IMR-90 (cell line): Measurements from ENCODE around the gene SAMSN1. TPM values are rescaled to one million over a fixed set of nuclear protein-coding genes. Genes with fewer than 3 reads are reported as not detected.

Experiments used
- ATAC-seq: fragments of 200-7000 bp; cut with Tn5 transposase; 2 replicates; pipeline ENCODE4 v1.9.1; 2020; ENCODE audit warnings: low read depth, mild to moderate bottlenecking, moderate library complexity
- BruUV-seq: library from RNA; stranded (reverse); fragments of 400-500 nt; replicated peaks from 2 replicates; lab custom pipeline; 2021; lab: Mats Ljungman, UMichigan
- CTCF ChIA-PET: fragments of 300-600 bp; formaldehyde crosslinking; extraction: SDS; loops from one replicate; lab custom pipeline; 2021; ENCODE audit warnings: antibody characterized with exemption; lab: Yijun Ruan, JAX
- POLR2A ChIA-PET: fragments of 300-600 bp; sonication (Branson Sonifier 250); formaldehyde crosslinking; loops from one replicate; lab custom pipeline; 2022; ENCODE audit warnings: antibody characterized with exemption; ENCODE audit not compliant: unreplicated experiment; lab: Charles Lee
- DNase-seq: peaks from one replicate; pipeline ENCODE4 v3.0.0; 2013
- H2AFZ ChIP-seq: replicated peaks from 2 replicates; pipeline ENCODE3; 2013; ENCODE audit warnings: low read length, mild to moderate bottlenecking; ENCODE audit not compliant: poor library complexity
- H2AK5ac ChIP-seq: 2 replicates; pipeline ENCODE4 v1.6.1; 2013; ENCODE audit warnings: low read depth, low read length, inconsistent platforms
- H2AK9ac ChIP-seq: replicated peaks from 2 replicates; pipeline ENCODE3; 2013; ENCODE audit warnings: mild to moderate bottlenecking, low read depth, low read length, moderate library complexity; ENCODE audit not compliant: poor library complexity
- H2BK120ac ChIP-seq: 2 replicates; pipeline ENCODE4 v1.6.1; 2013; ENCODE audit warnings: low read depth, low read length, inconsistent platforms
- H2BK15ac ChIP-seq: 3 replicates; pipeline ENCODE4 v1.6.1; 2013; ENCODE audit warnings: low read depth, low read length, inconsistent platforms
- H2BK20ac ChIP-seq: 2 replicates; pipeline ENCODE4 v1.6.1; 2013; ENCODE audit warnings: low read depth, mild to moderate bottlenecking, inconsistent platforms, low read length, moderate library complexity
- H2BK5ac ChIP-seq: 2 replicates; pipeline ENCODE4 v1.6.1; 2013; ENCODE audit warnings: mild to moderate bottlenecking, low read depth, low read length, inconsistent platforms; ENCODE audit not compliant: poor library complexity, severe bottlenecking
- H3K14ac ChIP-seq: replicated peaks from 2 replicates; pipeline ENCODE4 v1.6.1; 2013; ENCODE audit warnings: low read depth, low read length, inconsistent platforms
- H3K18ac ChIP-seq: 2 replicates; pipeline ENCODE4 v1.6.1; 2013; ENCODE audit warnings: low read depth, low read length, control low read depth
- H3K23ac ChIP-seq: 2 replicates; pipeline ENCODE4 v1.6.1; 2013; ENCODE audit warnings: low read depth, low read length, inconsistent platforms
- H3K27ac ChIP-seq: 2 replicates; pipeline ENCODE4 v1.5.1; 2013; ENCODE audit warnings: mild to moderate bottlenecking, control low read depth, low read length; ENCODE audit not compliant: insufficient read depth
- H3K27me3 ChIP-seq: 2 replicates; pipeline ENCODE4 v1.6.1; 2013; ENCODE audit warnings: low read length; ENCODE audit not compliant: control insufficient read depth, insufficient read depth
- H3K36me3 ChIP-seq: 2 replicates; pipeline ENCODE4 v1.6.1; 2013; ENCODE audit warnings: low read length, mixed read lengths; ENCODE audit not compliant: control insufficient read depth, insufficient read depth
- H3K4ac ChIP-seq: 2 replicates; pipeline ENCODE4 v1.6.1; 2013; ENCODE audit warnings: low read depth, low read length, inconsistent platforms
- H3K4me1 ChIP-seq: 2 replicates; pipeline ENCODE4 v1.6.1; 2013; ENCODE audit warnings: low read length, mixed read lengths; ENCODE audit not compliant: control insufficient read depth, insufficient read depth
- H3K4me2 ChIP-seq: 2 replicates; pipeline ENCODE4 v1.6.1; 2013; ENCODE audit warnings: low read depth, mild to moderate bottlenecking, control low read depth, low read length, moderate library complexity
- H3K4me3 ChIP-seq: 2 replicates; pipeline ENCODE4 v1.5.1; 2013; ENCODE audit warnings: low read depth, mild to moderate bottlenecking, control low read depth, low read length, moderate library complexity; ENCODE audit not compliant: insufficient read depth
- H3K56ac ChIP-seq: 2 replicates; pipeline ENCODE4 v1.6.1; 2013; ENCODE audit warnings: low read length, inconsistent platforms; ENCODE audit not compliant: insufficient read depth; ENCODE audit errors: extremely low read depth
- H3K79me1 ChIP-seq, 2 experiments: 2 replicates each; pipeline ENCODE4 v1.6.1; 2013; ENCODE audit warnings: low read length in 2 of 2, inconsistent platforms in 1 of 2, low read depth in 1 of 2
- H3K9ac ChIP-seq: 2 replicates; pipeline ENCODE4 v1.6.1; 2013; ENCODE audit warnings: low read depth, low read length, control low read depth
- H3K9me1 ChIP-seq: 2 replicates; pipeline ENCODE4 v1.6.1; 2013; ENCODE audit warnings: low read length, inconsistent platforms; ENCODE audit not compliant: insufficient read depth
- H3K9me3 ChIP-seq: 2 replicates; pipeline ENCODE4 v1.6.1; 2013; ENCODE audit warnings: low read length; ENCODE audit not compliant: control insufficient read depth, insufficient read depth
- H4K20me1 ChIP-seq: 2 replicates; pipeline ENCODE4 v1.6.1; 2013; ENCODE audit warnings: low read length, inconsistent platforms; ENCODE audit not compliant: insufficient read depth
- H4K5ac ChIP-seq: 2 replicates; pipeline ENCODE4 v1.6.1; 2013; ENCODE audit warnings: mild to moderate bottlenecking, low read depth, low read length, control low read depth
- H4K8ac ChIP-seq, 2 experiments: 2 replicates each; pipeline ENCODE4 v1.6.1; 2013; ENCODE audit warnings: low read depth in 2 of 2, low read length in 2 of 2, control low read depth in 1 of 2, inconsistent platforms in 1 of 2
- H4K91ac ChIP-seq: 2 replicates; pipeline ENCODE4 v1.6.1; 2013; ENCODE audit warnings: low read depth, low read length, inconsistent platforms; ENCODE audit not compliant: insufficient read depth
- FOS ChIP-seq: fragments of 150-350 bp; IDR thresholded peaks from 2 replicates; pipeline ENCODE4 v1.6.1; 2016; ENCODE audit warnings: low read depth, low read length
- MAFK ChIP-seq: IDR thresholded peaks from 2 replicates; pipeline ENCODE4 v1.6.1; 2012; ENCODE audit warnings: low read depth, low read length, improper control_type of control experiment
- MAZ ChIP-seq: IDR thresholded peaks from 2 replicates; pipeline ENCODE4 v1.6.1; 2012; ENCODE audit warnings: low read depth, mild to moderate bottlenecking, low read length, improper control_type of control experiment, moderate library complexity, borderline replicate concordance
- POLR2A ChIP-seq: IDR thresholded peaks from 2 replicates; pipeline ENCODE4 v1.6.1; 2012; ENCODE audit warnings: mild to moderate bottlenecking, low read depth, low read length
- RCOR1 ChIP-seq: IDR thresholded peaks from 2 replicates; pipeline ENCODE4 v1.6.1; 2012; ENCODE audit warnings: mild to moderate bottlenecking, low read length, improper control_type of control experiment; ENCODE audit not compliant: insufficient replicate concordance
- RFX5 ChIP-seq: IDR thresholded peaks from 2 replicates; pipeline ENCODE4 v1.8.0; 2012; ENCODE audit warnings: low read depth, mild to moderate bottlenecking, low read length, moderate library complexity
- SMC3 ChIP-seq: fragments of 150-350 bp; IDR thresholded peaks from 2 replicates; pipeline ENCODE4 v1.6.1; 2016; ENCODE audit warnings: low read depth, mild to moderate bottlenecking, antibody characterized with exemption, low read length, moderate library complexity
- WGBS, 2 experiments: methylation state at CpG; one replicate each; pipeline versions ENCODE4 v1.1.5 to v1.1.7; 2013; ENCODE audit warnings: missing lambda C conversion rate in 2 of 2; ENCODE audit not compliant: insufficient read length in 1 of 2; ENCODE audit errors: extremely low coverage in 2 of 2; 5-methylcytosine and 5-hydroxymethylcytosine counted together
- dilution Hi-C: fragments of 300-500 bp; cut with HindIII; formaldehyde crosslinking; loops from one replicate; pipeline ENCODE4 v1.14.3; 2018; ENCODE audit warnings: low sequenced_read_pairs; ENCODE audit not compliant: unreplicated experiment
- in situ Hi-C: fragments of 300-500 bp; cut with MboI; formaldehyde crosslinking; loops from 3 replicates; pipeline ENCODE4 v1.14.3; 2019; ENCODE audit warnings: low sequenced_read_pairs, inconsistent platforms, mixed read lengths
- intact Hi-C: fragments of 100-400 bp; cut with micrococcal nuclease; formaldehyde crosslinking; loops from 2 replicates; pipeline ENCODE4 v1.10.0; 2022
- polyA plus RNA-seq, 3 experiments: library from polyadenylated mRNA; depleted of rRNA; stranded (reverse); fragments of >200 nt; gene quantifications; 2 replicates each; pipeline ENCODE4 v1.2.3, GENCODE V29; 2012; ENCODE audit warnings: low replicate concordance in 1 of 3
- total RNA-seq: library from RNA; depleted of rRNA; stranded (reverse); fragments of >200 nt; gene quantifications from 2 replicates; pipeline ENCODE4 v1.2.3, GENCODE V29; 2012
- TF ChIP-seq, protein P1 (sequence below): conservative IDR thresholded peaks from 2 replicates; pipeline ENCODE4 v1.5.1; 2012; ENCODE audit warnings: mild to moderate bottlenecking, low read depth, low read length, improper control_type of control experiment

SAMSN1 gene
- total and polyA plus RNA-seq, 2 of the 4 experiments (the other 2 are of a cell fraction) = not detected

GRCh38 chr21:14583629-14584255 lies 37.6 kb upstream of the SAMSN1 start:
- Histone ChIP-seq H3K27me3 (no peaks in the 10 kb centered on the region), H3K36me3 (no peaks in the 10 kb centered on the region), H2AK9ac (no peak overlapping the region), H3K4ac (no peak overlapping the region), H2BK5ac (no peak overlapping the region), H3K9ac (no peak overlapping the region), H3K27ac (no peak overlapping the region), H3K9me1 (no peaks in the 10 kb centered on the region), H2BK20ac (no peak overlapping the region), H3K79me1 (no peaks in the 10 kb centered on the region), H3K9me3 (0 out of 2 replicates have a peak, but pooled peaks cover 2% of the 10 kb centered on the region), H2BK120ac (no peak overlapping the region), H4K5ac (no peak overlapping the region), H2AFZ (no peak overlapping the region), H4K20me1 (no peaks in the 10 kb centered on the region), H3K4me1 (no peaks in the 10 kb centered on the region), H3K14ac (no peak overlapping the region), H4K8ac (no peak overlapping the region), H3K56ac (no peak overlapping the region), H4K91ac (no peak overlapping the region), H3K4me3 (no peak overlapping the region), H3K23ac (no peak overlapping the region), H3K18ac (no peak overlapping the region), H3K4me2 (no peak overlapping the region), H2BK15ac (no peak overlapping the region), H2AK5ac (no peak overlapping the region)
- WGBS, 2 experiments = 100% methylated on average over 1 of the region's 4 CpGs; no CpG with 5 or more reads in 1 of the 2 experiments
- dilution Hi-C loops (no loop called here), in situ Hi-C loops (no loop called here), intact Hi-C loops (no loop called here)
- CTCF ChIA-PET = no interaction called here
- TF ChIP-seq MAZ (no peak), RCOR1 (no peak), MAFK (no peak), SMC3 (no peak), FOS (no peak), RFX5 (no peak), POLR2A (no peak)
- TF ChIP-seq, protein P1, sequence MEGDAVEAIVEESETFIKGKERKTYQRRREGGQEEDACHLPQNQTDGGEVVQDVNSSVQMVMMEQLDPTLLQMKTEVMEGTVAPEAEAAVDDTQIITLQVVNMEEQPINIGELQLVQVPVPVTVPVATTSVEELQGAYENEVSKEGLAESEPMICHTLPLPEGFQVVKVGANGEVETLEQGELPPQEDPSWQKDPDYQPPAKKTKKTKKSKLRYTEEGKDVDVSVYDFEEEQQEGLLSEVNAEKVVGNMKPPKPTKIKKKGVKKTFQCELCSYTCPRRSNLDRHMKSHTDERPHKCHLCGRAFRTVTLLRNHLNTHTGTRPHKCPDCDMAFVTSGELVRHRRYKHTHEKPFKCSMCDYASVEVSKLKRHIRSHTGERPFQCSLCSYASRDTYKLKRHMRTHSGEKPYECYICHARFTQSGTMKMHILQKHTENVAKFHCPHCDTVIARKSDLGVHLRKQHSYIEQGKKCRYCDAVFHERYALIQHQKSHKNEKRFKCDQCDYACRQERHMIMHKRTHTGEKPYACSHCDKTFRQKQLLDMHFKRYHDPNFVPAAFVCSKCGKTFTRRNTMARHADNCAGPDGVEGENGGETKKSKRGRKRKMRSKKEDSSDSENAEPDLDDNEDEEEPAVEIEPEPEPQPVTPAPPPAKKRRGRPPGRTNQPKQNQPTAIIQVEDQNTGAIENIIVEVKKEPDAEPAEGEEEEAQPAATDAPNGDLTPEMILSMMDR = no peak
- POLR2A ChIA-PET = no interaction called here
- no TSS peak for BruUV-seq
- DNase-seq = no peak
- no peak for ATAC-seq
